Measurements from ENCODE around the gene GRIK1.

DNA sequence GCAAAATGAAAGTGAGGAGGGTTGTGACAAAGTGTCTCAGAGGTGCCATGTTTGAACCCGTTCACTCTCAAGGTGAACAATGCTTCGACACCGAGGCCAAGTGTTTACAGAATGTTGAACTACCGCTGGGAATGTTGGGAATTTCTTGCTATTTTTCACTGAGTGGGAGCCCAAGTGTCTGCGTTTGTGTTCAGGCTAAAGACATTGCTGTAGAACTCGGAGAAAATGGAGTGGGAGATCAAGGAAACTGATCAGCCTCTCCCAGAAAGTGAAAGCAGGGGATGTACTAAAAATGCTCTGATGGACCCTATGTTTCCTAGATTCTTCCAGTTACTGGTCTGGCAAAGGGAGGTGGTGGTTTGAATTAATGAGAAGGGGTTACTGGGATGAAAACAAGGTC lies 433.6 kb downstream of the GRIK1 start:
- TF ChIP-seq CTCF (conservative IDR thresholded peaks at IDR 0.05) (no peak), ZFX (IDR thresholded peaks at IDR 0.05) (no peak)

All from C4-2B (cell line).